ENCODE data around the gene OR13D1.
"Not testable (repeated sequence)": the region's sequence is repeated elsewhere in the genome, so short reads cannot be mapped to it uniquely, and the experiment has no call there.

The OR13D1 gene

DNA sequence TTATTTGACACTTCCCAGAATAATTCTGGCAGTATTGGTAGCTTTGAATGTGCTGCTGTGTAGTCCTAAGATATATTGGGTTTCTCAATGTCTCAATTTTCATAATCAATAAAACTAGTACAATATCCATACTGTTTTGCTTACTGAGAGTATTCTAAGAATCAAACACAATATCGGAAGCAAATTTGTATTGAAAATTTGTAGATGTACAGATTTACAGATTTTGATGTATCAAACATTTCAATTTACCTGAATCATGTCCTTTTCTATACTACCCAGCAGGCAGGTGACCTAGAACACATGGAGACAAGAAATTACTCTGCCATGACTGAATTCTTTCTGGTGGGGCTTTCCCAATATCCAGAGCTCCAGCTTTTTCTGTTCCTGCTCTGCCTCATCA is at the start of gene OR13D1:
TSS of gene OR13D1 (plus strand) at position 301 of the 400 bp plus-strand sequence. CDS start at position 301, 0 bp downstream.
- DNase-seq: no peak
- intact Hi-C loops (cut with DNase I): no loop called here

- intact Hi-C loops (cut with DNase I): no loop called here
- DNase-seq: no peak
These were observed 35.7 kb upstream of the OR13D1 start for GRCh38 chr9:104658496-104659195.

DNA sequence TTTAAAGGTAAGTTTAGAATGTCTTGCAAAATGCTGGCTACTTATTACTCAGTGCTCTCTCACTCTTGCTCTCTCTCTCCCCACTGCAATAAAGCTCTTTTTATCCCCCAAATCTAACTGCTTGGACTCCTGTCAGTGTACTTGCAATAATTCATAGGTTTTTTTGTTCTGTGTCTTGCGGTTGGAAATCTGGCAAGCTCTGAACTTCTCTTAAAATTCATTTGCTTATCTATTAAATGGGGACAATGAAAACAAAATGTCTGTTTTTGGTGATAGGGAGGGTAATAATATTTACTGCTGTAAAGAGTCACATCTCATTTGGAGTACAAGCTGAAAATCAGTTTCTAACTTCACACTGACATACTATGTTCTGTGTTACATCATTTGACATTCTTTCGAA is 18.7 kb upstream of the OR13D1 start:
- no peak for DNase-seq
- intact Hi-C loops (cut with DNase I): no loop called here

DNA sequence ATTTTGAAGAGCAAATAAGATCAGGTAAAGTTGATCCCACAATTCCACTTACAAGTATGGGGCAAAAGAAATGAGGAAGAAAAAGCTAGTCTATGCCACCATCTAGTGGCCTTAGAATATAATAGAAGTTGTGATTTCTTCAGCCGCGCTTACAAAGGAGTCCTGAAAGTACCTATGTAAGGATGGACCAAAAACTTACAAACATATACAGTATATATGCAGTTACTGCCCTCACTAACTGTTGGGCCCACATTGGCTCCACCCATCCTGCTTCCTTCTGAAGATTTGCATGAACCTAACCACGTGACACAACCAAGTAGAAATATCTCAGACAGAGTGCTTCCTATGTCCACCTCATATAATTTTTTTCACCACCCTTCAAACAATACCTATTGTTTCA is 11.7 kb upstream of the OR13D1 start:
- intact Hi-C loops (cut with DNase I): no loop called here
- DNase-seq: peak in 4 of 42 donors; percentile 0 to 30 (median 18)

GRCh38 chr9:104686081-104686480 is 8.2 kb upstream of the OR13D1 start:
- intact Hi-C loops (cut with DNase I): no loop called here
- DNase-seq: no peak

DNA sequence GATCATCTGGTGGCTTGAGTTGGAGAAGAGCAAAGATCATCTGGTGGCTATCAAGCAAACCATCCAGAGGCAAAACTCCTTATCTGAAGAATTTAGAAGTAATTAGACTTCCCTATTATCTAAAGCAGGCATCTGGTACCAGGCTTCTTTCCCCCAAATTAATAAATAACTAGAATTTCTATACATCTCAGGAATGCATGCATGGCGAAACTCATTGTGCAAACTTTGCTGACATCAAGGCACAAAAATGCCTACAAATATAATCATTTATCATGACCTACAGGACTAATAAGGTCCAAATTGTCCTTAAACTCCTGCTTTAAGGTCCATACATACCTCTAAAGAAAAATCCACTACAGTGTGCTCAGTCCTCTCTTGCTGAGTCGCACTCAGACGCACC is 6.0 kb downstream of the OR13D1 start:
- intact Hi-C loops (cut with DNase I): no loop called here
- DNase-seq: no peak

DNA sequence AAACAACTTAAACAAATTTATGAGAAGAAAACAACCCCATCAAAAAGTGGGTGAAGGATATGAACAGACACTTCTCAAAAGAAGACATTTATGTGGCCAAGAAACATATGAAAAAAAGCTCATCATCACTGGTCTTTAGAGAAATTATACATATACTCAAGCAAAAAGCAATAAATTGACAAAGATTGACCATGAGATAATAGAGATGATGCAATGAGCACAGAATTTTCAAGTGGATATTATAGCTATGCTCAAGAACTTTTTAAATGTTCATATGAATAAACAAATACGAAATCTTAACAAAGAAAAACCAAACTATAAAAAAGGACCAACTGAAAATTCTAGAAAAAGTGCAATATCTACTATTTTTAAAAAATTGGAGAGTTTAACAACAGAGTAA is 14.4 kb downstream of the OR13D1 start:
- DNase-seq; intact Hi-C loops (cut with DNase I): not testable (repeated sequence)

DNA sequence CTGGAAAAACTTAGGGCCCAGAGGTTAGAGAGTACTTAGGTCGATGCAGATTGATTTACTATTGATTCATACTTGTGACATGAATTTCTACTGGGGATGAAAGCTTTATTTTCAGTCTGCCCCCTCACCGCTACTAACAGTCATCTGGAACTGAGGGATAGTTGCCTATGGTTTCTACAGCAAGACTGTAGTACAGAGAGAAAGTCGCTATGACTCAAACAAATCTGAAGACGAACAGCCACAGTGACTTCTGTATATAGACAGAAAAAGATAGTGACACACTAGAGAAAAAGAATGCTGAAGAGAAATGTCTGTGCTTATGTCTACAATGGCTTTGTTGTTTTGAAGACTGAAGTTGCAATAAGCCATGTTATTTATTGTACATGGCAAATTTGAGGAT is 17.3 kb downstream of the OR13D1 start:
- no peak for DNase-seq
- intact Hi-C loops (cut with DNase I): no loop called here

DNA sequence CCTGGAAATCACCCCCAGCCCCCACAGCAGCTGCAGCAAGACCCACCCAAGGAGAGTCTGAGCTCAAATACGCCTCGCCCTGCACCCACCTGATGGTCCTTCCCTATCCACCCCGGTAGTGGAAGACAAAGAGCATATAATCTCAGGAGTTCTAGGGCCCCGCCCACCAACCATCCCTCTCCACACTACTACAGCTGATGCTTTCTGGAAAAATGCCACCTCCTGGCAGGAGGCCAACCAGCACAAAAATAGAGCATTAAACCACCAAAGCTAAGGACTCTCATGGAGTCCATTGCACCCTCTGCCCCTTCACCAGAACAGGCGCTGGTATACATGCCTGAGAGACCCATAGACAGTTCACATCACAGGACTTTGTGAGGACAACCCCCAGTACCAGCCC is 30.7 kb downstream of the OR13D1 start:
- intact Hi-C loops (cut with DNase I): no loop called here

GRCh38 chr9:104738452-104738851 is 44.1 kb downstream of the OR13D1 start:
- intact Hi-C loops (cut with DNase I): no loop called here

More for the DNA sequence above, 30.7 kb downstream of the OR13D1 start:
- no peak for DNase-seq

DNA sequence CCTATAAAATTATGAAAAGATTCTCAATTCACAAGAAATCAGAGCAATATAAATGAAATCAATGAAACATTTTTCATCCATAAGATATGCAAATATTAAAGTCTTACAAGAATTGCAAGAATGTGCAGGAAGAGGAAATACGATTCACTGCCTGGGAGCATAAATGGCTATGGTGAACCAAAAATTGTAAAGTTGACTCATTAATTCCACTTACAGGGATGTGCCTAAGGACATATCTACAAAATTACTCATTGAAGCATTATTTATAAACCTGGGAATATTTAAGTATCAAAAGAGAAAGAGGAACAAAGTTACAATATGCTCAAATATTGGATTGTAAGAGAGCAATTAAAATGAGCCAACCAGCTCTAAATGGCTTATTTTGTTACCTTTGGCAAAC is 46.3 kb downstream of the OR13D1 start:
- intact Hi-C loops (cut with DNase I): no loop called here

More at GRCh38 chr9:104738452-104738851, 44.1 kb downstream of the OR13D1 start:
- DNase-seq: no peak

GRCh38 chr9:104743376-104743985 is 49.2 kb downstream of the OR13D1 start:
- intact Hi-C loops (cut with DNase I): no loop called here
- peak in 17 of 42 donors; percentile 10 to 70 (median 36) for DNase-seq

More for the DNA sequence above, 46.3 kb downstream of the OR13D1 start:
- no peak for DNase-seq

All from head of caudate nucleus (tissue), 42 donors.